ENCODE results near the gene TACR1.

- TF ChIP-seq POLR2AphosphoS5 (IDR thresholded peaks at IDR 0.05) (no peak), SMC3 (conservative IDR thresholded peaks at IDR 0.05; ENCODE audit: poor library complexity) (no peak), TAF1 (IDR thresholded peaks at IDR 0.05; ENCODE audit: low read depth) (no peak), MXI1 (conservative IDR thresholded peaks at IDR 0.05; ENCODE audit: poor library complexity, severe bottlenecking) (no peak), EZH2 (IDR thresholded peaks at IDR 0.05; ENCODE audit: borderline replicate concordance, insufficient read depth, low read length, poor library complexity, severe bottlenecking) (no peak)
- TF ChIP-seq, protein P1, sequence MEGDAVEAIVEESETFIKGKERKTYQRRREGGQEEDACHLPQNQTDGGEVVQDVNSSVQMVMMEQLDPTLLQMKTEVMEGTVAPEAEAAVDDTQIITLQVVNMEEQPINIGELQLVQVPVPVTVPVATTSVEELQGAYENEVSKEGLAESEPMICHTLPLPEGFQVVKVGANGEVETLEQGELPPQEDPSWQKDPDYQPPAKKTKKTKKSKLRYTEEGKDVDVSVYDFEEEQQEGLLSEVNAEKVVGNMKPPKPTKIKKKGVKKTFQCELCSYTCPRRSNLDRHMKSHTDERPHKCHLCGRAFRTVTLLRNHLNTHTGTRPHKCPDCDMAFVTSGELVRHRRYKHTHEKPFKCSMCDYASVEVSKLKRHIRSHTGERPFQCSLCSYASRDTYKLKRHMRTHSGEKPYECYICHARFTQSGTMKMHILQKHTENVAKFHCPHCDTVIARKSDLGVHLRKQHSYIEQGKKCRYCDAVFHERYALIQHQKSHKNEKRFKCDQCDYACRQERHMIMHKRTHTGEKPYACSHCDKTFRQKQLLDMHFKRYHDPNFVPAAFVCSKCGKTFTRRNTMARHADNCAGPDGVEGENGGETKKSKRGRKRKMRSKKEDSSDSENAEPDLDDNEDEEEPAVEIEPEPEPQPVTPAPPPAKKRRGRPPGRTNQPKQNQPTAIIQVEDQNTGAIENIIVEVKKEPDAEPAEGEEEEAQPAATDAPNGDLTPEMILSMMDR (IDR thresholded peaks at IDR 0.05; ENCODE audit: poor library complexity, severe bottlenecking) = no peak
- TF ChIP-seq, protein P2, sequence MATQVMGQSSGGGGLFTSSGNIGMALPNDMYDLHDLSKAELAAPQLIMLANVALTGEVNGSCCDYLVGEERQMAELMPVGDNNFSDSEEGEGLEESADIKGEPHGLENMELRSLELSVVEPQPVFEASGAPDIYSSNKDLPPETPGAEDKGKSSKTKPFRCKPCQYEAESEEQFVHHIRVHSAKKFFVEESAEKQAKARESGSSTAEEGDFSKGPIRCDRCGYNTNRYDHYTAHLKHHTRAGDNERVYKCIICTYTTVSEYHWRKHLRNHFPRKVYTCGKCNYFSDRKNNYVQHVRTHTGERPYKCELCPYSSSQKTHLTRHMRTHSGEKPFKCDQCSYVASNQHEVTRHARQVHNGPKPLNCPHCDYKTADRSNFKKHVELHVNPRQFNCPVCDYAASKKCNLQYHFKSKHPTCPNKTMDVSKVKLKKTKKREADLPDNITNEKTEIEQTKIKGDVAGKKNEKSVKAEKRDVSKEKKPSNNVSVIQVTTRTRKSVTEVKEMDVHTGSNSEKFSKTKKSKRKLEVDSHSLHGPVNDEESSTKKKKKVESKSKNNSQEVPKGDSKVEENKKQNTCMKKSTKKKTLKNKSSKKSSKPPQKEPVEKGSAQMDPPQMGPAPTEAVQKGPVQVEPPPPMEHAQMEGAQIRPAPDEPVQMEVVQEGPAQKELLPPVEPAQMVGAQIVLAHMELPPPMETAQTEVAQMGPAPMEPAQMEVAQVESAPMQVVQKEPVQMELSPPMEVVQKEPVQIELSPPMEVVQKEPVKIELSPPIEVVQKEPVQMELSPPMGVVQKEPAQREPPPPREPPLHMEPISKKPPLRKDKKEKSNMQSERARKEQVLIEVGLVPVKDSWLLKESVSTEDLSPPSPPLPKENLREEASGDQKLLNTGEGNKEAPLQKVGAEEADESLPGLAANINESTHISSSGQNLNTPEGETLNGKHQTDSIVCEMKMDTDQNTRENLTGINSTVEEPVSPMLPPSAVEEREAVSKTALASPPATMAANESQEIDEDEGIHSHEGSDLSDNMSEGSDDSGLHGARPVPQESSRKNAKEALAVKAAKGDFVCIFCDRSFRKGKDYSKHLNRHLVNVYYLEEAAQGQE (IDR thresholded peaks at IDR 0.05; ENCODE audit: borderline replicate concordance) = no peak
These were observed 3.0 kb upstream of the TACR1 start for GRCh38 chr2:75202359-75202758.
